CD4-positive, alpha-beta T cell (primary cell): ENCODE results near the gene LHFPL3. TPM values are rescaled to one million over a fixed set of nuclear protein-coding genes. Genes with fewer than 3 reads are reported as not detected.

Source experiments
- ATAC-seq: fragments of 200-7000 bp; cut with Tn5 transposase; one replicate; pipeline ENCODE4 v1.10.0; 2022; ENCODE audit warnings: mild to moderate bottlenecking; ENCODE audit not compliant: poor library complexity
- CTCF ChIA-PET: fragments of 350-600 bp; sonication (Branson Sonifier 250); formaldehyde crosslinking; loops from one replicate; lab custom pipeline; 2021; ENCODE audit warnings: antibody characterized with exemption, inconsistent platforms; lab: Charles Lee
- POLR2A ChIA-PET: fragments of 350-600 bp; sonication (Branson Sonifier 250); formaldehyde crosslinking; loops from one replicate; lab custom pipeline; 2021; ENCODE audit warnings: antibody characterized with exemption, inconsistent platforms; lab: Charles Lee
- DNase-seq, 14 experiments: peaks; one replicate each; pipeline ENCODE4 v3.0.0-alpha.2; 2013 to 2020; ENCODE audit warnings: mixed read lengths in 2 of 14
- H3K27ac ChIP-seq, 2 donors: one replicate each; pipeline versions ENCODE4 v1.5.1 to v1.7.0; 2013; ENCODE audit warnings: low read length in 2 of 2, low read depth in 1 of 2, mild to moderate bottlenecking in 1 of 2
- H3K27me3 ChIP-seq, 2 experiments: 1 replicate in 1 of 2; 2 replicates in 1 of 2; pipeline versions ENCODE4 v1.6.1 to v1.7.0; 2013; ENCODE audit warnings: low read length in 2 of 2, control low read depth in 1 of 2, mild to moderate bottlenecking in 1 of 2, moderate library complexity in 1 of 2; ENCODE audit not compliant: insufficient read depth in 2 of 2, control insufficient read depth in 1 of 2
- H3K36me3 ChIP-seq: one replicate; pipeline ENCODE4 v1.6.1; 2013; ENCODE audit warnings: low read length, control low read depth; ENCODE audit not compliant: insufficient read depth
- H3K4me1 ChIP-seq: one replicate; pipeline ENCODE4 v1.6.1; 2013; ENCODE audit warnings: low read length, control low read depth; ENCODE audit not compliant: insufficient read depth
- H3K4me3 ChIP-seq: one replicate; pipeline ENCODE4 v1.5.1; 2013; ENCODE audit warnings: mild to moderate bottlenecking, low read length, moderate library complexity
- H3K9me3 ChIP-seq, 2 experiments: 1 replicate in 1 of 2; 2 replicates in 1 of 2; pipeline versions ENCODE4 v1.6.1 to v1.7.0; 2013; ENCODE audit warnings: low read length in 2 of 2, mild to moderate bottlenecking in 2 of 2, control low read depth in 1 of 2, moderate library complexity in 1 of 2; ENCODE audit not compliant: control insufficient read depth in 1 of 2, insufficient read depth in 1 of 2
- H3K27ac Mint-ChIP-seq: one replicate; pipeline ENCODE4 v1.8.0; 2020; ENCODE audit warnings: mixed read lengths
- H3K27me3 Mint-ChIP-seq: one replicate; pipeline ENCODE4 v1.8.0; 2021; ENCODE audit warnings: mixed read lengths
- H3K36me3 Mint-ChIP-seq: one replicate; pipeline ENCODE4 v1.8.0; 2021; ENCODE audit warnings: low read depth, mixed read lengths
- H3K4me1 Mint-ChIP-seq: one replicate; pipeline ENCODE4 v1.8.0; 2021; ENCODE audit warnings: low read depth, mixed read lengths
- H3K4me3 Mint-ChIP-seq: one replicate; pipeline ENCODE4 v1.8.0; 2020; ENCODE audit warnings: mild to moderate bottlenecking, mixed read lengths
- H3K9me3 Mint-ChIP-seq: one replicate; pipeline ENCODE4 v1.8.0; 2020; ENCODE audit warnings: mixed read lengths
- CTCF ChIP-seq: fragments of 200-600 bp; IDR thresholded peaks from one replicate; pipeline ENCODE4 v1.8.0; 2022; ENCODE audit warnings: antibody characterized with exemption, mild to moderate bottlenecking
- intact Hi-C, 2 experiments: fragments of 100-400 bp; cut with DNase I in 1 of 2; cut with micrococcal nuclease in 1 of 2; formaldehyde crosslinking; loops; one replicate each; pipeline versions ENCODE4 v1.15.1 to v1.9.0; 2023 to 2025; cut with DNase I, micrococcal nuclease
- total RNA-seq, 174 experiments: library from RNA in 2 of 174; stranded (reverse) in 2 of 174; gene quantifications; one replicate each; pipeline ENCODE4 v1.2.3 and lab custom pipeline; 2021 to 2026

Gene LHFPL3
- total RNA-seq, 2 experiments from 2014 or later = not detected

GRCh38 chr7:104397442-104397841 is 69.0 kb downstream of the LHFPL3 start:
- Histone ChIP-seq H3K36me3 (no peaks in the 10 kb centered on the region), H3K4me1 (no peaks in the 10 kb centered on the region), H3K4me3 (no peak overlapping the region), H3K9me3 (no peaks in the 10 kb centered on the region), H3K27me3 (peaks cover 0 to 4% of the 10 kb centered on the region in 2 experiments), H3K27ac (no peak overlapping the region)
- Mint-ChIP-seq H3K9me3 (no peaks in the 10 kb centered on the region), H3K4me1 (no peaks in the 10 kb centered on the region), H3K27ac (no peak overlapping the region), H3K36me3 (no peaks in the 10 kb centered on the region), H3K4me3 (no peak overlapping the region), H3K27me3 (peaks cover 4% of the 10 kb centered on the region)
- ChIA-PET CTCF (no interaction called here), POLR2A (no interaction called here)
- no peak for ATAC-seq
- DNase-seq = no peak
- intact Hi-C loops = no loop called here
- TF ChIP-seq CTCF = no peak

- no peaks in the 10 kb centered on the region for H3K27me3 ChIP-seq
- H3K36me3 ChIP-seq = no peaks in the 10 kb centered on the region
- H3K9me3 ChIP-seq = no peaks in the 10 kb centered on the region
- TF ChIP-seq CTCF = no peak
- peaks cover 5% of the 10 kb centered on the region for H3K27me3 Mint-ChIP-seq
- ChIA-PET CTCF (no interaction called here), POLR2A (no interaction called here)
- intact Hi-C loops = no loop called here
- H3K9me3 Mint-ChIP-seq = no peaks in the 10 kb centered on the region
- H3K4me3 ChIP-seq = no peak overlapping the region
- no peak overlapping the region for H3K27ac ChIP-seq
- DNase-seq (no peak), ATAC-seq (no peak)
- no peaks in the 10 kb centered on the region for H3K36me3 Mint-ChIP-seq
- H3K4me1 Mint-ChIP-seq = no peaks in the 10 kb centered on the region
- no peaks in the 10 kb centered on the region for H3K4me1 ChIP-seq
- H3K4me3 Mint-ChIP-seq = no peak overlapping the region
- H3K27ac Mint-ChIP-seq = no peak overlapping the region
Measured at GRCh38 chr7:104408371-104408770, 80.0 kb downstream of the LHFPL3 start.

GRCh38 chr7:104410742-104411141 is 82.3 kb downstream of the LHFPL3 start:
- POLR2A ChIA-PET = no interaction called here
- no peaks in the 10 kb centered on the region for H3K27me3 ChIP-seq
- intact Hi-C loops = no loop called here

More at GRCh38 chr7:104410742-104411141, 82.3 kb downstream of the LHFPL3 start:
- CTCF ChIA-PET = no interaction called here
- H3K27ac Mint-ChIP-seq = no peak overlapping the region
- TF ChIP-seq CTCF = no peak
- Histone ChIP-seq H3K27ac (no peak overlapping the region), H3K4me1 (no peaks in the 10 kb centered on the region), H3K36me3 (no peaks in the 10 kb centered on the region), H3K4me3 (no peak overlapping the region), H3K9me3 (no peaks in the 10 kb centered on the region)
- H3K4me1 Mint-ChIP-seq = no peaks in the 10 kb centered on the region
- DNase-seq = no peak
- no peaks in the 10 kb centered on the region for H3K36me3 Mint-ChIP-seq
- no peaks in the 10 kb centered on the region for H3K9me3 Mint-ChIP-seq
- H3K27me3 Mint-ChIP-seq = peaks cover 5% of the 10 kb centered on the region
- H3K4me3 Mint-ChIP-seq = no peak overlapping the region
- ATAC-seq = no peak
